ENCODE measurements around the gene SGCD.

Gene SGCD

DNA sequence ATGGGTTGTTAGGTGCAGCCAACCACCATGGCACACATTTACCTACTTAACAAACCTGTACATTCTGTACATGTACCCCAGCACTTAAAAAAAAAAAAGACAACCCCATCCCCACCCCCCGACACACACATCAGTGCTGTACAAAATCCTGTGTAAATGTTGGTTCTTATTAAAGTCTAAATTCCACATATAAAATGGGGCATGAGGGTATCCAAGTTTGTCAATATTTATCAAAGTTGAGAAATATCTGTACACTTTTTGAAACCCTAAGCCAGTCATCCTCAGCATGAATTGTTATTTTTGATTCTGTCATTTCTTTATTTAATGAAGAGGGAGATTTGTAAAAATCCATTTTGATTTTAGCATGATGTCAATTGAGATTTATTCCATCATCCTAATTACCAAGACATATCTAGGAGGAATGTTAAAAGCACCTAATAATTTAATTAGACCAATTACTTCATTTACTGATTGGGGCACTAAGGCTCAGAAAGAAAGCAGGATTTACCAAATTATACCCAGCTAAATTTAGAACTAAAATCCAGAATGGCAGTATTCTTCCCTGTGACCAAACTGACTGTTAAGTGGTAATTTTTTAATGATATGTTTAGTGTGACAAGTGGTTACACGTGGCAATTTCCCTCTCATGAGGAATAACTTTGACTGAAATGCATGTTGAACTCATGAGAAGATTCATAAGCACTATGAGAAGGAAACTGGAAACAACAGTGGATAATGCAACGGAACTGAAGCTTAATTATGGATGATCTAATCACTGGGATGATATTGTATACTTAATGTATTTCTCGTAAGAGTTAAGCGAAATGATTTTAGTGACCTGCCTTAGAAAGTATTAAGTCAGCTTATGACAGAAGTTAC, 195.9 kb downstream of the SGCD start:
- DNase-seq, result no peak

DNA sequence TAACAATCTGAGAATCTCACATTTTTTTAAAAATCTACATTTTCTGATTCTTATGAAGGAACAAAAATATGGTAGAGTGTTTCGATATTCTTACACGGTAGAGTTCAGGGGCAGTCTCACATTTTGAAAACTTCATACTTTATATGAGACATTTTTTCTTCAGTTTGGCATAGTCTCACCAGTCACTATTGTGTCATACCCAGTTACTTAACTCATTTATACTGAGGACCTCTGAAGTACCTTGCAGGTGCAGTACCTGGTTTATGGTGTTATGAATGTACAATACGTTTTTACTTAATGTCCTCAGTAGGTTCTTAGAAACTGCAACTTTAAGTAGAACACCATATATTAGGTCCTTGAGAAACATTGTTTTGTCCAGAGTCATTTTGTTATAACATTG, 196.6 kb downstream of the SGCD start:
- DNase-seq, result no peak

DNA sequence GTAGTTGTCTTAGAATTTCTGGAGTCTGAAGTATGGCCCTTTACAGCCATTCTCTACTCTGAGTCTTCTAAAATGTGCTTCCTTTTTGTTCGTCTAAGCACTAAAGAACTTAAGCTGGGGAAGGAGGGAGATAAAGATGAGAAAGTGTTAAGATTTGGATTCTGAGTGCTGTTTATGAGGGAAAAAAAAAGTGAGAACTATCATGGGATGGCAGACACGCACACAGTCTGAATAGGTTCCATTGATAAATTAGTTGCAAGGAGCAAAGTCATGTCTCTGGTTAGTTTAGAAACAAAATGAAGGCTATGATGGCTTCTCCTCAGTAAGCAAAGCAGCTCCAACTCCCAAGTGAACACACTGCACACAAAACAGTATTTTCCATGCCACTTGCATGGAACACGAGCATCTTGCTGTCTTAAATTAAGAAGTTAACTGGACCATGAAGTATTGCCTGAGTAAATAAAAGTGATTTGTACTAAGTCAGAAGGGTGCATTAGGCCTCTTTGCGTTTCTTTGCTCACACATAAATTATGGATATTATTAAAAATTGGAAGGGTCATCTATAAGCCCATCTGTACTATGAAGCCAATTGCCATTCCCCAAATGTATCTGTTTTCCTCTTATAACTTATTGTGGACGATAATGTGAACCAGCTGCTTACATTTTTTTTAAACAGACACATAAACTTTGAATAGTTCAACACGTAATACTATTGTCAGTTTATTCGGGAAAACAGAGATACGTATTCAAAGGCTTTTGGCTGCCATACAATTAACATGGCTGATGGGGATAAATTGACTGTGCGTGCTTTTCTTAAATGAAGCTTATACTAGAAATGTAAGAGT, 199.3 kb downstream of the SGCD start:
- no peak for DNase-seq

DNA sequence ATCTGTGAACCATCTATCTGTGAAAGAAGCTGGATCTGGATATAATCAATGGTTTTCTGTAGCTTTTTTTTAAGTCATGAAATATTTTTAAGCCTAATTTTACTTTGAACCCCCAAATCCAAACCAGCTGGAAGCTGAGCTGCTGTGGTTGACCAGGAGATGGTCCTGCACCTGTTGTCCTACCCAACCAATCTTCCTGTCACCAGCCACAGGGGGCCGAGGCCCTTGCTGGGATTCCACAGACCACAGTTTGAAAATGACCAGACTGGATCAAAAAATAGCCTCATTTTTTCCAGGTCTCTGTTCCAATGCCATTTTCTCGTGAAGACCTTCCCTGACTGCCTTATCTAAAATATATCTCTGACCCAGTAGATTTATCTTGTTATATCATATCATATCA, 200.6 kb downstream of the SGCD start:
- no peak for DNase-seq

DNA sequence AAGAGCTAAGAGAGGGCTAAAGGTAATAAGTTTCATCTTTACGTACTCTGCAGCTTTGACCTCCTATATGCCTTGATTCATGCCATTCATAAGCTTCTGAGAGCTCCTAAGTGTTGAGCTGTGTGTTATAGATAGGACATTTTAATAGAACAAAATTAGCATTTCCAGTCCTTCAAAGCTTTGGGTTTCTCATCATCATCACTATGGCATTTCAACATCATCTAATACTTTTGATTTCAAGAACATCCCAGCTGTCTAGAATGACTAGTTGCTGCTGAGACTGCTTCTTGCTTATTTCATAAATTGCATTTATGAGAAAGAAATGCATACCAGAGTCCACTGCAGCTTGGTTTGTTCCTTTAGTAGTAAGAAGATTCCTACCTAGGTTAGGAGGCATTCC, 201.7 kb downstream of the SGCD start:
- DNase-seq, result no peak

DNA sequence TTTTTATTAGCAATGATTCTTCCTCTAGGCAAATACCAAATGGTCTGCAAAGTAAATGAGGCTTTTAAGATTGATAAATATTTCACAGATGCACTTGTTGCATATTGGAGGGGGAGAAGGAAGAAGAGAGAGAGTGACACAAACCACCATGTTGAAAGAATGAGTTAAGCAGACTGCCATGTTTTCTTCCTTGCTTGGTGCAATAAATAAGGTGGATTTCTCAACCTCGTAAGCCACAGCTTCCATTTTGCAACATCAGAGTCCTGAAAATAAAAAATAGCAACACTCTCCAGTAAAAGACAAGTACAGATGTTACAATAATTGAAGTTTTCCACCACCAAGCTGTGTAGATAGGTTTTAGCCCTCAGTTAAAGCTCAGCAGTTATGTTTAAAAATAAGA, 202.9 kb downstream of the SGCD start:
- DNase-seq, result no peak

DNA sequence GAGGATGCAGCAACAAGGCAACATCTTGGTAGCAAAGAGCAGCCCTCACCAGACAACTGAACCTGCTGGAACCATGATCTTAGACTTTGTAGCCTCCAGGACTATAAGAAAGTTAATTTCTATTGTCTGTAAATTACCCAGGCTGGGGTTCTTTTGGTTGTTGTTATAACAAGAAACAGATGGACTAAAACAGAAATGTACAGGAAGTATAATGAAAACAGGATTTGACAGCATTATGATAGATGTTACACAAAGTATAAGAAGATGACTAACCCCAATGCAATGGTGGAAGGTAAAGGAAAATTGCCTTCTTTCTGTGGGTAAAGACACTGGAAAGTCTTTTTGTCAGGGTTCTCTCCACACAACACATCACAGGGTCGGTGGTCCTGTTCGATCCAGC, 204.2 kb downstream of the SGCD start:
- DNase-seq, result no peak

DNA sequence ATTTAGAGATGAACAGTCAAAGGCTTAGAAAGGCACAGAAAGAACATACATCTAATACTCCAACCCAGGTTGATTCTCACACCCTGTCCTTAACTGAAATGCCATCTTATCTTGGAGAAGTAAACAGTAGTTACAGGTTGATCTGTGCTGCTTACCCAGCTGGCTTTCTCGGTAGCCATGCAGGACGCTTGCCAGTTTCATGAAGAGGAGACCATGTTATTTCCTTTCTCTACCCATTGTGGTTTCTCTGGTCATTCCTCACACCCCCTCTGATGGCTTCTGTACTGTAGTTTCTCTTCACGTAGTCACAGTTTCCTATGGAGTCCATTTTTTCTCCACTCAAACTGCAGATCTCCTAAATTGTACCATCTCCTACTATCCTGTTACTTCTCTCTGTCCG, 206.0 kb downstream of the SGCD start:
- DNase-seq, result no peak

DNA sequence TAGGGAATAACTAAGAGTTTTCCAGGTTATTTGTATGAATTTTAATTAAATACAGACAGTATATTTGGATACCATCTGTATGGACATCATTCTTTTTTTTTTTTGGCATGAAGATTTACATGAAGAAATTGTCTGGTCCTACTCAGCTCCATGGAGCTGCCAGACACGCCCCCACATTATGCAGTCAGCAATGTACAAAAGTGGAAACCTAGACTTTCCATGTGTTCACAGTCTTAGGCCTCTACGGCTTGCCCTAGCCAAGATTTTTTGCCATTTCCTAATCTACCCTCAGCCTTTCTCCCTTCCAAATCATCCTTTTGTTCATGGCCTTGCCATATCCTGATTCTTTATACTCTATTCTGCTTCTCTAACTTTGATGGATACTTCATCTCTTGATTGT, 207.1 kb downstream of the SGCD start:
- no peak for DNase-seq

DNA sequence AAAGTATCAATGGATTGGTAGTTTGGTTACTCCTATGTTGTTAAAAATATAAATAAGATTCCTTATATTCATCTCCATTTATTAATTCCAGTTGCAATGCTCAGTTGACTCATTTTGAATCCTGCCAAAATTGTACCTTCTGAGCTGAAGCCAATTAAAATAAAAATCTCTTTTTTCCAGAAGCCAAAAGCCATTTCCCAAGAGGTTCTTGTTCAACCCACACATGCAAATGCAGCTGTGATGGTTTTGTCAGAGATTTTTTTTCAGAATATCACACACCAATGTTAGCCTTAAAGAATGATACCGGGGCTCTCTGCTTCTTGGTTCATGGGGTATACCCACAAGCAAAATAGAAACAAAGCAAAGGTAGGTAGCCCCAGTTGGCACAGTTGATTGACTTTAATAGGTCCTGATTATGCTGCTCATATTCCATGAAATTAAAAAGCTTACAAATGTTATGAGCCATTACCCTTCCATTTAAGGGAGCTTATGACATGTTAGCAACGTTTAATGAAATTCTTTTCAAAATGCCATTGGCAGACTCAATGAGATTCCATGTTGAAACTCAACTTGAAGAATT, 208.0 kb downstream of the SGCD start:
- DNase-seq, result no peak

DNA sequence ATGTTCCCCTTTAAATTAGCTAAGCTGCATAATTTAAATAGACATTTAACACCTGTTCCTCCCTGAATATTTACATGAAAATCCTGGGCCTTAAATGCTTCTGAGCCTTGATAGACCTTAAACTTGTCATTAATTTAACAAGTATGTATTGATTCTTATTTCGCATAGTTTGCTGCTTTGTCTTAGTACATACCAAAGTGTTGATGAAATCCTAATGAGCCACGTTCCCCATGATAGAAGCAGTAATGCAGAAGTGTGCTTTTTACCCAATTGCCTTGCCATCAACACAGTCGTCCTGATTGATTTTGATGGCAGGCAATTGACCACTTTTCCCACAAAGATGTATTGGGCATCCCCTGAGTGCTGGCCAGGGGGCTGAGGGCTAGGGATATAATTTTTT, 213.5 kb downstream of the SGCD start:
- DNase-seq, result no peak

DNA sequence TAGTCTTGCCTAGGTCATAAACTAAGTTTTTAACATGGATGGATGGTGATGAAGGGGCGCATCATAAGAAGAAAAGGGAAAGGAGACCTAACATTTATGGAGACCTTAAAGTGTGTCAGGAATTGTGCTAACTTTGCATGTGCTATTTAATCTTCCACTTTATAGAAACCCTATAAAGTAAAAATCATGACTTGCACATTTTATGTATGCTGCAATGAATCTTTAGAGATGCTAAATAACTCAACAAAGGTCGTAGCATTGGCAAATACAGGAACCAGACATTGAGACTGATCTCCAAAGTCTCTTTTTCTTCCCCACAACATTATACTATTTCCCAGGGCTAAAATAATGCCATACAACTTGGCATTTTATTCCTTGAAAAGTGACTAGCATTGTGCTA, 214.6 kb downstream of the SGCD start:
- no peak for DNase-seq

DNA sequence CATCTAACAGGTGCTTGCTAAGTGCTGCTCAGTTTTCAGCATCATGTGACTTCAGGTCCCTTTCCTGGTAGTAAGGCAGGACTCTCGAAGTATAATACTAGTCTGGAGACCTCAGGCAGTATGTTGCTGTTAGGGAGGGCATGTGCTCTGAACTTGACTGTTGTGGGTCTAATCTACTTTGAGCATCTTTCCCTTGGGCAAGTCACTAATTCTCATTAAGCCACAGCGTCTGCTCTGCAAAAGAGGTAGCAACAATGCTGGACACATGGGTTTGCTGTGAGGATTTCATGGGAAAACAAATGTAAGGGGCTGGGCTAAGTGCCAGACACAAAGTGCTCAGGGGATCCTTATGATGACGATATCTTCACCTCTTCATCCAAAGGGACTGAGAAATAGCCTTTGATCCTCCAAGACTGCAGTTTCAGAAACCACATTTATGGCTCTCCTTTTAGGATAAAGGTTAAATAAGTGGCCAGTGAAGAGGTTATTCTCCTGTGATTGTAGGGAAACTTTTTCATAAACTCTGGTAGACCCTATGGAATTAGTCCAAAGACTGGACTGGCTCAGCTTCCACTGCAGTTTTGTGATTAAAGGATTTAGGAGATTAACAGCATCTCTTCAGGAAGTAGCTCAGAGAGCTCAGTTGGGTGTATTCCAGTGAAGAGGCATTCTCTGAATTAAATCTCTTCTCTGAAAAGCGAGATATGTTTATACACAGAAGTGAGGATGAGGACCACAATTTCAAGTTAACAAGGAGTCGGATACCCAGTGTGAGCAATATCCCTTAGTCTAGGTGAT, 216.6 kb downstream of the SGCD start:
- no peak for DNase-seq

DNA sequence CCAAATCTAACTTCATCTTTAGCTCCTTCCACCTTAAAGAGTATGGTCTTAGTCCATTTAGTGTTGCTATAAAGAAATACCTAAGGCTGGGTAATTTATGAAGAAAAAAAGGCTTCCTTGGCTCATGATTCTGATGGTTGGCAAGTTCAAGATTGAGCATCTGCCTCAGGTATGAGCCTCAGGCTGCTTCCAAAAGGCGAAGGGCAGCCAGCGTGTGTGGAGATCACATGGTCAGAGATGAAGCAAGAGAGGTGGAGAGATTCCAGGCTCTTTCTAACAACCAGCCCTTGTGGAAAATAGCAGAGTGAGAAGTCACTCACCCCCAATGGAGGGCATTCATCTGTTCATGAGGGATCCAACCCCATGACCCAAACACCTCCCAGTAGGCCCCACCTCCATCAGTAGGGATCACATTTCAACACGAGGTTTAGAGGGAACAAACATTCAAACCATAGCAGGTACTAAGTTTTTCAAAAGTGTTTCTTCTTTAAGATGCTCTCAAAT, 225.9 kb downstream of the SGCD start:
- no peak for DNase-seq

DNA sequence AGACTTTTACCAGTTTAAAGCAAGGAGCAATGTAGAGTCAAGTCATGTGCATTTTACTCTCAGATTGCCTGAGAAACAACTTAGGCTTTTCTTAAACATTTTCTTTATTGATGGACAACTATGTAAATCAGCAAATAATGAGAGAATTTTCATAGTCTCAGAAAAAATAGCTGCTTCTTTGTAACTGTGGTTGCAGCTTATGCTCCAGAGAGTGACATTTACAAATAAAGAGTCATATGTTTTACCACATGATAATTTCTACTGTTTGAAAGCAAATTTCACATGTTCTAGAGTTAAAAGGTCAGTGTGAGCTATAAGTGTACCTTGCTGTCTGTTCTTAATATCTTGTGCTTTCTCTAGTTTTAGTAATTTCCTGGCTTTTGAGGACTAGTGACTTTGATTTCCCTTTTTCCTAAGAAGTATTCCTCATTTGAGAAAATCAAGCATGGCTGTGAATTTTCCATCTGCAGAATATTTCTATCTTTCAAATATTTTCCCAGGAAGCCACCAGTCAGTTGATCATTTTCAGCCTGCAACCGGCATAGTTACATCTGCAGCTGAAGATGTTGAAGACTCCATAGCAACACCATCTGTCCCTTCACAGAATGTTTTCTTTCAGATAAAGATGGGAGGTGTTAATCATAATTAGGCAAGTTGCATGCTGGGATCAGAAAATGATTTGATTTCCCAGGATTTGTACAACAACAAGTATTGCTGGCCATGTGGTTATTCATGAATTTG, 229.9 kb downstream of the SGCD start:
- DNase-seq, result no peak

DNA sequence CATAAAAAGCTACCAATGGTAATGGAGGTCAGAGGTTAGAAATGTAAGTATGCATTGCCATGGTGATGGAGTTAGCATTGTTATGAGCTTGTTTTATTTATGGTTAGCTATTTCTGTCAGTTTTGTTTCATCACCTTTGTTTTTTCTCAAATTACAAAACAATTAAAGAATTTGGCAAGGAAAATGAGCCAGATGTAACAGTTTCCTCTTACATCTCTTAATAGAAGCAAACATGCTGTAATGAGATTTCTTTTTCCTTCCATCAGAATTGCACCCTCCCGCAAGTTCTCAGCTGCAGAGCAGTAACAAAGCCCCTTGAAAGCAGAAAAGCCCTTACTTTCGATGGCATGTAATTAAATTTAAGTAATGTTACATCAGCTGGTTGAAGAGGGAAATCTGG, 233.0 kb downstream of the SGCD start:
- DNase-seq, result no peak

DNA sequence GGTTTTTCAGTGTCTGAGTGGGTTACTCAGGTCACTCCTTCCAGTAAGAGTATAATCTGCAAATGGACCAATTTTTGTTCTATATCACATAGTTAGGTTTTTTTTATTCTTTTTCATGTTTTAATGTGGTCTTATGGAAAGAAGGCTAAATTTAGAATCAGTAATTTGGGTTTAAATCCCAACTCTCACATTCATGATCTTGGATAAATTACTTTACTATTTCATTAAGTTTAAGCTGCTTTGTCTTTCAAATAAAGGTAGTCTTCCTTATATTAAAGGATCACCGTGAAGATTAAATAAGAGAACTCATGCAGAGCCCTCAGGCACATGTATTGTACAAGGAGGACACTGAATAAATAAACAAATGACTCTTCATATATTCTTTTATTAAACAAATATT, 234.7 kb downstream of the SGCD start:
- DNase-seq, result no peak

DNA sequence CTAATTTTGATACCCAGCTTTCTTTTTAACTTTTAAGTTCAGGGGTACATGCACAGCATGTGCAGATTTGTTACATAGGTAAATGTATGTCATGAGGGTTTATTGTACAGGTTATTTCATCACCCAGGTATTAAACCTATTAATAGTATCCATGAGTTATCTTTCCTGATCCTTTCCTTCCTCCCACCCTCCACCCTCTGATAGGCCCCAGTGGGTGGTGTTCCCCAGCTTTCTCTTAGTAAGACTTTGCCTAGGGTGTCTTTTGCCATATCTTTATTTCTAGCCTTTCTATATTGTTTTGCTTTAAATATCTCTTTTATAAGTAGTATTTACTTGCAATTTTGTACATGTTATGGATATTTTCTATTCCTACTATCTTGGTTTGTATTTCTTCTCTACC, 243.7 kb downstream of the SGCD start:
- no peak for DNase-seq

DNA sequence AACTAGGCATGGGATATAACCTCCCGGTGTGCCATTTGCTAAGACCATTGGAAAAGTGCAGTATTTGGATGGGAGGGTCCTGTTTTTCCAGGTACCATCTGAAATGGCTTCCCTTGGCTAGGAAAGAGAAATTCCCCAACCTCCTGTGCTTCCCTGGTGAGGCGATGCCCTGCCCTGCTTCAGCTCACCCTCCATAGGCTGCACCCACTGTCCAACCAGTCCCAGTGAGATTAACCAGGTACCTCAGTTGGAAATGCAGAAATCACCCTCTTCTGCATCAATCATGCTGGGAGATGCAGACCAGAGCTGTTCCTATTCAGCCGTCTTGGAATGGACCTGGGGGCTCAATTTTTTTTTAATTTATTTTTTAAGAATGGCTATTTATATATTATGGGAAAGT, 254.8 kb downstream of the SGCD start:
- DNase-seq, result no peak

DNA sequence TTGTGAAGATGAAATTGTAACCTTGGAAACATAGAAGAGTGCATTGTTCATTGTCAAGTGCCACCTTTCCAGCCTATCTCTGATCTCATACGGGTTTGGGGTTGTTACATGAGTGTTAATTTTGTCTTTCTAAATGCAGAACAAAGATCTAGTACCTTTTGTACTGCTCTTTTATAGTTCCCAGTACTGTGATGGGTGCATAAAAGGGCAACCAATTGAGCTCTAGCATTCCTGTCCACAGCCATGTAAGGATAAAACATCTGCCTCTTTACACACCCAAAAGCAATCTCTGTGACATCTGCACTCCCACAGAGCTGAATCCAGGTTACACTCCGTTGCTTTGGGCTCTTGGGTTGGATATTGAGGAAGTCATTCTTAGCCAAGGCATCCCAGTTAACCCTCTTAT, 255.2 kb downstream of the SGCD start:
- no peak for DNase-seq

DNA sequence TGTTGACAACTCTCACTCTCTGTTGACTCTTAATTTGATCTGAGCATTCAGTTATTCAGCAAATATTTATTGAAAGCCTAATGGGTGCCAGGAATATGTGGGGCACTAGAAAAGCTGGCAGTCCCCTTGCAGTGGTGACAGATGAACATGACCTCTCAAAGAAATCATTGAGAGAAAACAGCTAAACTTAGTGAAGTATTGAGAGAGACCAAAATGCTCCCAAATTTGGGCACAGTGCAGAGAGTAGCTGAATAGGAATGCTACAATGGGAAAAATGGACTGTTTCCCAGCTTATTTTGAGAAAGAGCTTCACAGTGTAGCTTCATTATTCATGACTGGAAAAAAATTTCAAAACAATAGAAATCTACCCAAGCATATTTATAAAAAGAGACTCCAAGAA, 257.9 kb downstream of the SGCD start:
- DNase-seq, result no peak

DNA sequence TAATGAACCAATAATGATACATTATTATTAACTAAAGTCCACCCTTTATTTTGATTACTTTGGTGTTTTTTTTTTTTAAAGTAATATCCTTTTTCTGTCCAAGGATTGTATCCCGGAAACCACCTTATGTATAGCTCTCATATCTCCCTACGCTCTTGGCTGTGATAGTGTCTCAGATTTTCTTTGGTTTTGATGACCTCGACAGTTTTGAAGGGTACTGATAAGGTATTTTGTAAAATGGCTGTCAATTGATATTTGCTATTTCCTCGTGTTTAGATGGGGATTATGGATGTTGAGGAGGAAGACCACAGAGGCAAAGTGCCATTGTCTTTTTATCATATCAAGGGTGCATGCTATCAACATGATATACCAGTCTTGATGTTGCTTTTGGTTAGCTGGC, 259.0 kb downstream of the SGCD start:
- no peak for DNase-seq

All from inflammatory macrophage treated with lipopolysaccharide for 1 hour (primary cell).